GM18907 (cell line): ENCODE measurements around the gene MAP2K3.
A peak's percentile ranks its signal among the peaks of the same experiment; 100 is the strongest.
"Not testable (repeated sequence)": the region's sequence is repeated elsewhere in the genome, so short reads cannot be mapped to it uniquely, and the experiment has no call there.

Experiments
- ATAC-seq: cut with Tn5 transposase; IDR thresholded peaks from one replicate; pipeline ENCODE4 v1.9.1; 2021; ENCODE audit warnings: mild to moderate bottlenecking, moderate library complexity; ENCODE audit not compliant: unreplicated experiment

The MAP2K3 gene

GRCh38 chr17:21306611-21307272, 22.2 kb downstream of the MAP2K3 start:
- not testable (repeated sequence) for ATAC-seq

GRCh38 chr17:21307273-21307625, 22.7 kb downstream of the MAP2K3 start:
- ATAC-seq = not testable (repeated sequence)

GRCh38 chr17:21308931-21309381, 24.4 kb downstream of the MAP2K3 start:
- ATAC-seq = not testable (repeated sequence)

- not testable (repeated sequence) for ATAC-seq
These were observed 25.7 kb downstream of the MAP2K3 start for GRCh38 chr17:21310061-21310765.

DNA sequence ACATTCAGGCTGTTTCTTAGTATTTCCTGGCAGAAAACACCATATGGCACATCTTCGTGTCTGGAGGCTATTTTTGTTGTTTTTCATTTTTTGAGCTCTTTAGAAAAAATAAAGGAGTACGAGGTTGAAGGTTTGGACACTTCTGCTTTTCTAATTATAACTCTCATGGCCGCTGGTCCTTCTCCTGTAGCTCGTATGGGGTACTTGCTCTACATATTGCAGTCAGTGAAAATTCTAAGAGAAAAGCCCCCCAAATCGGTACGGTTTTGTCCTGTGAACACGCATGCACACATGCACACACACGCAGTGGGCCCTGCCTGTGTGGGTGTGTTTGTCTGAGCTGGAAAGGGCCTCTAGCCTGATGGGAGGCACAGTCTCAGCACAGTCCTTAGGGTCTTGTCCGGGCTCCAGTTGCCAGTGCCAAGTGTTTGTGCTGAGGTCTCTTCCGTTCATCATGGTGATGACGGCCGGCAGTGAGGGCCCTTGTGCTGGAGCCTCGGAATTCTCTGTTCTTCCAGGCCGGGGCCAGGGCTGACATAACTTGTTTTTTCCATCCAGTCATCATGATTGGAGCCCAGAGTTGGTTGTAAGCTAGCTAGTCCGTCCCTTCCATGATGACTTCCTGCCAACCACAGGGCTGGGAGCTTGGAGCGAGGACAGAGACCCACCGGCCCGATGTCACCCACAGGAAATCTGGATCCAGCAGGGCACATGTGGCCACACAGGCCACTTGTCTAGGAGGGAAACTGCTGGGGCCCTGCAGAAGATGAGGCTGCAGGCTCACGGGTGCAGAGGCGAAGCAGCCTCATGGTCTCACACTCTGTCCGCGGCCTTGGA, 26.5 kb downstream of the MAP2K3 start:
- not testable (repeated sequence) for ATAC-seq

GRCh38 chr17:21313320-21313719, 28.8 kb downstream of the MAP2K3 start:
- ATAC-seq = no peak

- not testable (repeated sequence) for ATAC-seq
These were observed 29.2 kb downstream of the MAP2K3 start for GRCh38 chr17:21313761-21314160.

GRCh38 chr17:21314261-21314664, 29.8 kb downstream of the MAP2K3 start:
- ATAC-seq = not testable (repeated sequence)

- not testable (repeated sequence) for ATAC-seq
These were observed 30.2 kb downstream of the MAP2K3 start for GRCh38 chr17:21314701-21315111.

DNA sequence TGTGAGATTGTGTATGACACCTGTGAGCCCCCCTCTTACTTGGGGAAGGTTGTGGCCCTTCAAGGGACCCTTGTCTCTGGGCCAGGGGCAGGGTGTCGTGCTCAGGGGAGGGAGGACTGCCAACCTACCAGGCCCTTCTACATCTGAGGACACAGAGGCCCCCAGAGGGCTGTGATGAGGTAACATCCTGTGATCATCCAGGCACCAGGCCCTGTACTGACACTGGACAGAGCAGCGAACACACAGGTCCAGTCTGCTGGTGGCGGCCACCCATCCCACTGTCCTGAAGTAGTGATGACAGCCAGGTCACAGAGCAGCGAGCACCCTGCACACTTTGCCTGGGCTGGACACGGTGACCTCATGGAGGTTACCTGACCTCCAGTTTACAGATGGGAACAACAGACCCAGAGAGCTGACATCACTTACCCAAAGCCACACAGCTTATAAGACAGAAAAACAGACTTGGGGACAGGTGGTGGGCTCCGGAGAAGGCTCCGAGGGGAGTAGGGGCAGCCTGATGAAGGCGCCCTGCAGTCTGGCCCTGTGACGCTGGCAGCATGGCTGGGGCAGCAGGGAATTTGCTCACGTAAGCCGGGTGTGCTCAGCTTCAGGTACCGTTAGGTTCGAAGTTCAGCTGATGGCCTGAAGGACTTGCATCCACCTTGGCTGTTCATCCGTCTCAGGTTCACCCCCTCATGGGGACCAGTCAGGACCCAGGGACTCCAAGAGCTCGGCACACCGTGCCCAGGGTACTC, 30.9 kb downstream of the MAP2K3 start:
- ATAC-seq = not testable (repeated sequence)

- ATAC-seq = peak; percentile 47
These were observed 31.8 kb downstream of the MAP2K3 start for GRCh38 chr17:21316212-21316886.

GRCh38 chr17:21316887-21317500, 32.5 kb downstream of the MAP2K3 start:
- ATAC-seq = peak; percentile 3

DNA sequence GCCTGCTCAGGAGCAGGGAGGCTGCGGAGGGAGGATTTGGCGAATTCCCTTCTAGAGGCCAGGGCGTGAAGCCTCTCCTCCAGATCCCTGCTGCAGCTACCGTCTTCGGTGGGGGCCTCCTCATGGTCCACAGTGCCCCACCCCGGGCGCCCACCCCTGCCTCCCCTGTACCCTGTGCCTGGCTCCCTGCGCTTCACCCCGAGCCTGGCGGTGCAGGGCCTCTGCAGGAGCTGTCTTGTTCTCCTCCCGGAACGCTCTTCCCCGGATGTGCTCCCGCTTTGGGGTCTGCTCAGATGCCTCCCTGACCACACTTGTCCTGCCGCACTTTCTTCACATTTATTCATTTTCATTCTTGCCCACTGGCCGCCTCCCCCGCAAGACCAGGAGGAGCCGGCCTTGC, 33.3 kb downstream of the MAP2K3 start:
- not testable (repeated sequence) for ATAC-seq

- ATAC-seq = no peak
These were observed 33.9 kb downstream of the MAP2K3 start for GRCh38 chr17:21318439-21318838.

DNA sequence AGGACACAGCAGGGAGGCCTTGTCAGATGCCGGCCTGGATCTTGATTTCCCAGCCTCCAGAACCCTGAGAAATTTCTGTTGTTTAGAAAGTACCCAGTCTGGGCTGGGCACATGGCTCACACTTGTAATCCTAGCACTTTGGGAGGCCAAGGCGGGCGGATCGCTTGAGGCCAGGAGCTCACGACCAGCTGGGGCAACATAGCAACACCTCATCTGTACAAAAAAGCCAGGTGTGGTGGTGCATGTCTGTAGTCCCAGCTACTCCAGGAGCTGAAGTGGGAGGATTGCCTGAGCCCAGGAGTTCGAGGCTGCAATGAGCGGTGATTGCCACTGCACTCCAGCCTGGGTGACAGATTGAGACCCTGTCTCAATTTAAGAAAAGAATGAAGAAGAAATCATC, 34.3 kb downstream of the MAP2K3 start:
- ATAC-seq = not testable (repeated sequence)

GRCh38 chr17:21319256-21319655, 34.7 kb downstream of the MAP2K3 start:
- not testable (repeated sequence) for ATAC-seq

GRCh38 chr17:21319686-21320375, 35.3 kb downstream of the MAP2K3 start:
- not testable (repeated sequence) for ATAC-seq

DNA sequence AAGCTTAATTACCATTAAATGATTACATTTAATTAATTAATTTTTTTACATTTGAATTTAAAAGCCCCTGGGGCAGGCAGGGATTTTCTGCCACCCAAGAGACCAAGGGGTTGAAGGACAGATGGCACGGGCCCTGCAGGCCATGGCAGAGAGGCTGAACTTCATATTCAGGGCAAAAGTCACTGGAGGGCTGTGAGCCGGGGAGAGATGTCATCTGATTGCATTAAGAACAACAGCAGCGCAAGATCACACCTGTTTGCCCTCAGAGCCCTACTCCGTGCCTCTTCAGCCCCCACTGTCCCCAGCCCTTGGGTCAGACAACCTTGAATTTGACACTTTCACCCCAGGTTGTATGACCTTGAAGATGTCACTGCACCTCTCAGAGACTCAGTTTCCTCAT, 35.9 kb downstream of the MAP2K3 start:
- not testable (repeated sequence) for ATAC-seq

- not testable (repeated sequence) for ATAC-seq
These were observed 36.5 kb downstream of the MAP2K3 start for GRCh38 chr17:21321061-21321460.
